NB4 (cell line): ENCODE data around the gene PEPD.

Experiments
- MYC ChIP-seq: IDR thresholded peaks from 2 replicates; pipeline ENCODE4 v1.6.1; 2011; ENCODE audit warnings: low read depth, low read length
- POLR2A ChIP-seq: IDR thresholded peaks from 2 replicates; pipeline ENCODE4 v1.6.1; 2011; ENCODE audit warnings: mild to moderate bottlenecking; ENCODE audit not compliant: insufficient read length; ENCODE audit errors: extremely low read depth
- TF ChIP-seq, protein P1 (sequence below): IDR thresholded peaks from one replicate; pipeline ENCODE4 v1.5.1; 2012; ENCODE audit warnings: low read depth, low read length
- TF ChIP-seq, protein P2 (sequence below): IDR thresholded peaks from 2 replicates; pipeline ENCODE4 v1.6.1; 2011; ENCODE audit warnings: low read depth, low read length

DNA sequence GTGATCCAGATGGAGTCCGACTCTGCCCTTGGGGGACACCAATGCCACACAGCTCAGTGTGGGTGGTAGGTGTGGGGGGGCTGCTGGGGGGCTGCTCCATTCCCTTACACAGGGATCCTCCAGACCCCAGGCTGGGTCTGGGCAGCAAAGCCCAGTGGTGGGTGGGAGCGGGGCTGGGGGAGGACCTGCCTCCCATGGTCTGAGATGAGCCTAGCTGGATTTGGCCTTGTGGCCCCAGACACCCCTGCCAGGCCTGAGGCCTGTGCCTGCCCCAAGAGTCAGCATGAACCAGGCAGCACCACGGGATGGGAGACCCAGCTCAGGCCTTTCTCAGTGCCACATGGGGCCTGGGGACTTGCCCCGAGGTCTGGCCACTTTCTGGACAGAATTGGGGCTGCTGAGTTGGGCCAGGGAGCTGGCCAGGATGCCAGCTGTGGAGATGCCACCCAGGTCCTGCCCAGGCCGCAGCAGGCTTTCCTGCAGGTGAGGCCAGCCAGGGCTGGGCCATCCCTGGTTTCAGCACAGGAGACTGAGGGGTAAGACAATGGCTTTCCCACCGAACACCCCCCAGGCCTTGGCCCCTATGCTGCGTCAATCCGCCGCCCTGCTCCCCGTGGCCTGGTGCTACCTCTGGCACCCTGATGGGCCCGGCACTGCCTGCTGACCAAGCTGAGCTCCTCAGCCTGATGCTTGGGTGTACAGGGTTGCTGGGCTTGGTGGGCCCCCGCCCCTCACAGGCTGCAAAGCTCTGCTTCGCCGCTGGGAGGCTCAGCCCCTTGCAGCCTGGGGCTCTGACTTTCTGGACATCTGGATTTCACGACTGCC, 123.8 kb downstream of the PEPD start:
- TF ChIP-seq, protein P1, sequence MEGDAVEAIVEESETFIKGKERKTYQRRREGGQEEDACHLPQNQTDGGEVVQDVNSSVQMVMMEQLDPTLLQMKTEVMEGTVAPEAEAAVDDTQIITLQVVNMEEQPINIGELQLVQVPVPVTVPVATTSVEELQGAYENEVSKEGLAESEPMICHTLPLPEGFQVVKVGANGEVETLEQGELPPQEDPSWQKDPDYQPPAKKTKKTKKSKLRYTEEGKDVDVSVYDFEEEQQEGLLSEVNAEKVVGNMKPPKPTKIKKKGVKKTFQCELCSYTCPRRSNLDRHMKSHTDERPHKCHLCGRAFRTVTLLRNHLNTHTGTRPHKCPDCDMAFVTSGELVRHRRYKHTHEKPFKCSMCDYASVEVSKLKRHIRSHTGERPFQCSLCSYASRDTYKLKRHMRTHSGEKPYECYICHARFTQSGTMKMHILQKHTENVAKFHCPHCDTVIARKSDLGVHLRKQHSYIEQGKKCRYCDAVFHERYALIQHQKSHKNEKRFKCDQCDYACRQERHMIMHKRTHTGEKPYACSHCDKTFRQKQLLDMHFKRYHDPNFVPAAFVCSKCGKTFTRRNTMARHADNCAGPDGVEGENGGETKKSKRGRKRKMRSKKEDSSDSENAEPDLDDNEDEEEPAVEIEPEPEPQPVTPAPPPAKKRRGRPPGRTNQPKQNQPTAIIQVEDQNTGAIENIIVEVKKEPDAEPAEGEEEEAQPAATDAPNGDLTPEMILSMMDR = no peak
- no peak for TF ChIP-seq POLR2A
- TF ChIP-seq, protein P2, sequence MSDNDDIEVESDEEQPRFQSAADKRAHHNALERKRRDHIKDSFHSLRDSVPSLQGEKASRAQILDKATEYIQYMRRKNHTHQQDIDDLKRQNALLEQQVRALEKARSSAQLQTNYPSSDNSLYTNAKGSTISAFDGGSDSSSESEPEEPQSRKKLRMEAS = no peak
- no peak for TF ChIP-seq MYC
